Glutamatergic neuron (in vitro differentiated cells): ENCODE measurements around the gene AUTS2. TPM values are rescaled to one million over a fixed set of nuclear protein-coding genes. Genes with fewer than 3 reads are reported as not detected.

Experiments used
- DNase-seq: peaks from one replicate; pipeline ENCODE4 v3.0.0; 2022
- H3K27ac Mint-ChIP-seq: one replicate; pipeline ENCODE4 v1.8.0; 2020; ENCODE audit warnings: mild to moderate bottlenecking, mixed read lengths, inconsistent platforms; ENCODE audit not compliant: unreplicated experiment
- H3K27me3 Mint-ChIP-seq: one replicate; pipeline ENCODE4 v1.8.0; 2020; ENCODE audit warnings: mild to moderate bottlenecking, moderate library complexity, mixed read lengths, inconsistent platforms; ENCODE audit not compliant: unreplicated experiment
- H3K36me3 Mint-ChIP-seq: one replicate; pipeline ENCODE4 v1.8.0; 2020; ENCODE audit warnings: mild to moderate bottlenecking, mixed read lengths, inconsistent platforms; ENCODE audit not compliant: unreplicated experiment
- H3K4me1 Mint-ChIP-seq: one replicate; pipeline ENCODE4 v1.8.0; 2020; ENCODE audit warnings: mild to moderate bottlenecking, low read depth, mixed read lengths, inconsistent platforms; ENCODE audit not compliant: unreplicated experiment
- H3K4me3 Mint-ChIP-seq: one replicate; pipeline ENCODE4 v1.8.0; 2020; ENCODE audit warnings: mild to moderate bottlenecking, mixed read lengths, inconsistent platforms; ENCODE audit not compliant: unreplicated experiment
- H3K9me3 Mint-ChIP-seq: one replicate; pipeline ENCODE4 v1.8.0; 2020; ENCODE audit warnings: mild to moderate bottlenecking, moderate library complexity, mixed read lengths, inconsistent platforms; ENCODE audit not compliant: unreplicated experiment
- CTCF ChIP-seq: fragments of 200-600 bp; sonication (generic); IDR thresholded peaks from one replicate; pipeline ENCODE4 v1.5.0; 2021; ENCODE audit not compliant: partially characterized antibody, unreplicated experiment
- total RNA-seq: library from RNA; stranded (reverse); fragmentation: NEBNext Ultra II Directional; extraction: Animal tissue kit (Norgen Biotek cat#: 25700); gene quantifications from one replicate; pipeline ENCODE4 v1.2.1, GENCODE V29; 2021; ENCODE audit not compliant: unreplicated experiment

AUTS2 gene
- total RNA-seq, 1 donor from 2014 or later, result 300 TPM

- Mint-ChIP-seq H3K27me3 (peaks cover 10% of the 10 kb centered on the region), H3K36me3 (no peaks in the 10 kb centered on the region), H3K4me3 (no peak overlapping the region), H3K9me3 (peaks cover 7% of the 10 kb centered on the region), H3K4me1 (no peaks in the 10 kb centered on the region), H3K27ac (no peak overlapping the region)
- DNase-seq, result no peak
- no peak for TF ChIP-seq CTCF
These were observed 4.2 kb downstream of the AUTS2 start for GRCh38 chr7:69602522-69602921.

- no peak for DNase-seq
- Mint-ChIP-seq H3K9me3 (peaks cover 7% of the 10 kb centered on the region), H3K4me3 (no peak overlapping the region), H3K27me3 (peaks cover 10% of the 10 kb centered on the region), H3K4me1 (peaks cover 4% of the 10 kb centered on the region), H3K27ac (no peak overlapping the region), H3K36me3 (no peaks in the 10 kb centered on the region)
- TF ChIP-seq CTCF, result no peak
These were observed 5.1 kb downstream of the AUTS2 start for GRCh38 chr7:69603351-69603750.

GRCh38 chr7:69603937-69604494, 5.7 kb downstream of the AUTS2 start:
- no peak for TF ChIP-seq CTCF

GRCh38 chr7:69605070-69605469, 6.8 kb downstream of the AUTS2 start:
- peaks cover 16% of the 10 kb centered on the region for H3K4me1 Mint-ChIP-seq
- H3K27ac Mint-ChIP-seq, result no peak overlapping the region
- DNase-seq, result no peak
- H3K9me3 Mint-ChIP-seq, result peaks cover 2% of the 10 kb centered on the region
- H3K27me3 Mint-ChIP-seq, result peaks cover 5% of the 10 kb centered on the region
- no peaks in the 10 kb centered on the region for H3K36me3 Mint-ChIP-seq
- no peak for TF ChIP-seq CTCF
- no peak overlapping the region for H3K4me3 Mint-ChIP-seq

More at GRCh38 chr7:69603937-69604494, 5.7 kb downstream of the AUTS2 start:
- no peak overlapping the region for H3K4me3 Mint-ChIP-seq
- peaks cover 10% of the 10 kb centered on the region for H3K4me1 Mint-ChIP-seq
- no peaks in the 10 kb centered on the region for H3K36me3 Mint-ChIP-seq
- no peak for DNase-seq
- no peak overlapping the region for H3K27ac Mint-ChIP-seq
- peaks cover 7% of the 10 kb centered on the region for H3K27me3 Mint-ChIP-seq
- peaks cover 4% of the 10 kb centered on the region for H3K9me3 Mint-ChIP-seq

GRCh38 chr7:69605546-69605945, 7.3 kb downstream of the AUTS2 start:
- Mint-ChIP-seq H3K27ac (no peak overlapping the region), H3K36me3 (no peaks in the 10 kb centered on the region), H3K9me3 (no peaks in the 10 kb centered on the region), H3K4me3 (no peak overlapping the region), H3K4me1 (peaks cover 20% of the 10 kb centered on the region), H3K27me3 (peaks cover 2% of the 10 kb centered on the region)
- no peak for DNase-seq
- TF ChIP-seq CTCF, result no peak
